ENCODE measurements around the gene KRTAP10-1.

The KRTAP10-1 gene

DNA sequence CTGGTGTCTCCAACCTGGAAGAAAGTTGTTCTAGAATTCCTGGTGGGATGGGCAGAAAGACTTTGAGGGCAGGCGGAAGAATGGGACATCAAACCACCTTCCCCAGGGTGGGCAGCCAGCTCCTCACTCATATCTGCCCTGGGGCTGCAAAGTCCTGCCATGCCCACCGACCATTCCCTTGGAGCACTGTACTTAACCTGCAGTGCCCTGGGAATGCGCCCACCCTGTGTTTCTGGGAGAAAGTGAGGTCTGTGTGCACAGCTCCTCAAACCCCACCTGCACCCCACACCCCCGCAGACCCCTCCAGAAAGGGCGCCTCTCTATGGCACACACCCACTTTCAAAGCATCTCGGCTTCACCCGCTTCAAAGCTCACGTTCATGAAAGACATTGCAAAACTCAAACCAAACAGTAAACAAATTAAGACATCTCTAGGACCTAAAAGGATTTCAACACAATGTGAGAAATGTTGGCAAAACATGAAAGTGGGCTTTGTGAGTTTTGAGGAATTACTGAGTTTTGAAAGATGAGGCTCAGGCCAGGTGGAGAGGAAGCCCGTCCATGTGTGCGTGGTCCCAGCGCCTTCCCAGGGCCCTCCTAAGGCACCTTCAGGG lies 25.1 kb downstream of the KRTAP10-1 start:
- no peaks in the 10 kb centered on the region for H3K9me3 Mint-ChIP-seq
- no peaks in the 10 kb centered on the region for H3K36me3 Mint-ChIP-seq (ENCODE audit: low read depth)
- no peak overlapping the region for H3K4me3 Mint-ChIP-seq
- intact Hi-C loops (cut with micrococcal nuclease), result no loop called here
- peaks cover 22% of the 10 kb centered on the region for H3K27me3 Mint-ChIP-seq
- H3K4me1 Mint-ChIP-seq (ENCODE audit: low read depth), result peaks cover 7% of the 10 kb centered on the region
- H3K27ac Mint-ChIP-seq, result no peak overlapping the region

DNA sequence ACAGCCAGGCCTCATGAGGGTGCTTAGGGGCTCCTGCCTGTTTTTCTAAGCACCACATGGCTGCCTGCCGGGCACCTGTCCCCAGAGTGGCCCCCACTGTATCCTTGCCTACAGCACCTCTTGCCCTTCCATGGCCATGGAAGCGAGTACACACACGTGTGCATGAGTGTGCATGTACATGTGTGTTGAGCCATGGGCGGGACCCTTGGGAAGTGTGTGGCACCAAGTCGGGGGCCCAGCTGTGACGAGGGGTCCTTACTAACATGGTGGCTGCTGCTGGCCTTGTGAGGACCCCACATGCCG lies 25.8 kb downstream of the KRTAP10-1 start:
- H3K4me3 Mint-ChIP-seq, result no peak overlapping the region
- no peak overlapping the region for H3K27ac Mint-ChIP-seq
- H3K27me3 Mint-ChIP-seq, result peaks cover 26% of the 10 kb centered on the region
- H3K9me3 Mint-ChIP-seq, result no peaks in the 10 kb centered on the region
- peaks cover 10% of the 10 kb centered on the region for H3K4me1 Mint-ChIP-seq (ENCODE audit: low read depth)
- H3K36me3 Mint-ChIP-seq (ENCODE audit: low read depth), result no peaks in the 10 kb centered on the region
- intact Hi-C loops (cut with micrococcal nuclease), result no loop called here

DNA sequence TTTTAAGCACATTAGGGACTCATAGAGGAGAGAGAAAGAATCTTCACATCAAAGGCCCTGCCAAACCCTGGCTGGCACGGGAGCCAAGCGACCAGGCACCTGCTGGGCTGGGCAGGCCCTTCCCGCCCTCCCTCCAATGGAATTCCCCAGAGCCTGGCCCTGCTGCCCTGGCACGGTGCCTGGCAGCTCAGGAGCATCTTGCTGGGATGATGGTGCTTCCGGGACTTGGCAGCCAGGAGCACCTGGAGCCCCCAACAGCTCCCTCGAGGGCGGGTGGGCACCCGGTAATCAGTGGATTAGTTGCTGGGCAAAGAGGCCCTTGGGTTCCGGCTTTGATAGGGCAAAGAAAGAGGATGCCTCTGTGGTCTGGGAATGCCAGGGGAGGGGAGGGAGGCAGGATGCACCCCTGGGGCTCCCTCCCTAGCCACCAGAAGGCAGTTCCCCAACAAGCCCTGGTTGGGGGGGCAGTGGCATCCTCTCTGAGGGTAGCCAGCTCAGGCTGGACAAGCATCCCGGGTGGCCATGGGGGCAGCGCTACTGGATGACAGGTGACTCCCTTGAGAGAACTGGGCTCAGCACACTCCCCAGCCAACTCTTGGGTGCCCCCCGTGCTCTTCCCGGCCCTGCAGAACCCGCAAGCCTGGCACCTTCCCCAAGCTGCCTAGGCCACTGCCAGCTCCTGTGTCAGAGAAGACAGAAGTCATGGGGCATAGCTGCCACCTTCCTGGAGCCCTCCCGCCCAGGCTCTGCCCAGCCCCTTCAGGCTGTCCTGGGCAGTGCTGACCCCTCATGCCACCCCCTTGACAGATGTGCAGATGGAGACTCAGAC lies 26.4 kb downstream of the KRTAP10-1 start:
- H3K27ac Mint-ChIP-seq, result no peak overlapping the region

DNA sequence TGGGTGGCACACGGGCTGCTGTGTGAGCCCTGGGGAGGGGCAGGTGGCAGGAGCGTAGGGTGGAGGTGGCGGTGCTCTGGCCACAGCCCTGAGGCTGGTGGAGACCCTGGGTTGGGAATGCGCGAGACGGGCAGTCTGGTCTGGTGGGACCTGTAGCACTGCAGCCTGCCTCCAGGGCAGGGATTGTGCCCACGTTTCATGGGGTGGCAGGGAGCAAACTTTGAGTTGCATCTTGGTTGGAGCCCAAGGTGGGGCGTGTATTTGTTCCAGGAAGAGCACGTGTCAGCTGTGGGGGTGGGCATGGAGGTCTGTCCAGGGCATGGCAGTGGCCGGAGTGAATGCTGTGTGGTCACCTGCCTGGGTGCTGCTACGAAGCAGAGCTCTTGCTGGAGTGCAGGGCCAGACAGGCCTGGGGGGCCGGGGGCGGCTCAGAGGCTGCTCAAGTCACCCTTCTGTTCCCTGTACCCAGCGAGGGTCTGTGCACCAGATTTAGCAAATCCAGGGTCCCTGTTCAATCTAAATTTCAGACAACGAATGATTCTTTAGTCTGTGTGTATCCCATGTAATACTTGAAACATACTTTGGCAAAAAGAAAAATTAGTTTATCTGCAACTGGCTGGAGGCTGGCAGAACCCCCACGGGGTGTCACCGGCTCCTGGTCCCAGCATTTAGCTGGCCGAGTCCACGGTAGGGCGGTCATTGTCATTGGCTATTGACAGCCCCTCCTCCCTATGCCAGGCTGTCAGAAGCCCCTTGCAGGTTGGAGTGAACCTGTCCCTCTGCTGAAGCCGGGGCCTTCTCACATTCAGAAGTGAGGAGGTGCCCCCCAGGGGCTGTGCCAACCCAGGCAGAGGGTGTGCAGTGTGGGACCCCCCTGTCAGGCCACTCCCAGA lies 27.3 kb downstream of the KRTAP10-1 start:
- intact Hi-C loops (cut with micrococcal nuclease), result no loop called here
- no peak overlapping the region for H3K4me3 Mint-ChIP-seq
- H3K36me3 Mint-ChIP-seq (ENCODE audit: low read depth), result no peaks in the 10 kb centered on the region
- peaks cover 10% of the 10 kb centered on the region for H3K4me1 Mint-ChIP-seq (ENCODE audit: low read depth)
- H3K27me3 Mint-ChIP-seq, result peaks cover 37% of the 10 kb centered on the region
- no peak overlapping the region for H3K27ac Mint-ChIP-seq
- no peaks in the 10 kb centered on the region for H3K9me3 Mint-ChIP-seq

More for the DNA sequence above, 26.4 kb downstream of the KRTAP10-1 start:
- Mint-ChIP-seq H3K9me3 (no peaks in the 10 kb centered on the region), H3K4me3 (no peak overlapping the region), H3K27me3 (peaks cover 30% of the 10 kb centered on the region), H3K4me1 (ENCODE audit: low read depth) (peaks cover 10% of the 10 kb centered on the region), H3K36me3 (ENCODE audit: low read depth) (no peaks in the 10 kb centered on the region)
- intact Hi-C loops (cut with micrococcal nuclease), result no loop called here

DNA sequence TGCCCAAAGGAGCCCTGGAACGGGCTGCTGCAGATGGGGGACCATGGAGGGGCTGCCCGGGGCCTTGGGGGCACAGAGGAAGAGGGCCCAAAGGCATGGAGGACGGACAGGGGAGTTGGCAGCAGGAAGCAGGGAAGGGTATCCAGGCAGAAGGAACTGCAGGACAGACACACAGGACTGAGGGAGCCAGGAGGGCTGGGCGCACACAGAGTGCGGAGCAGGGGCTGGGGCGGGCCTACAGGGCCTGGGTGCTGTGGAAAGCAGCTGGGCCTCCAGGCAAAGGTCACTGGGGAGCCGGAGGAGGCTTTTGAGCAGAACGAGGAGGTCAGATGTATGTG lies 28.1 kb downstream of the KRTAP10-1 start:
- intact Hi-C loops (cut with micrococcal nuclease), result loop anchor here (2.0 kb wide), 1 partner anchor 281 kb away; no protein-coding TSS in a partner anchor
- Mint-ChIP-seq H3K36me3 (ENCODE audit: low read depth) (no peaks in the 10 kb centered on the region), H3K4me1 (ENCODE audit: low read depth) (peaks cover 10% of the 10 kb centered on the region), H3K27me3 (peaks cover 36% of the 10 kb centered on the region), H3K27ac (no peak overlapping the region), H3K4me3 (no peak overlapping the region), H3K9me3 (no peaks in the 10 kb centered on the region)

DNA sequence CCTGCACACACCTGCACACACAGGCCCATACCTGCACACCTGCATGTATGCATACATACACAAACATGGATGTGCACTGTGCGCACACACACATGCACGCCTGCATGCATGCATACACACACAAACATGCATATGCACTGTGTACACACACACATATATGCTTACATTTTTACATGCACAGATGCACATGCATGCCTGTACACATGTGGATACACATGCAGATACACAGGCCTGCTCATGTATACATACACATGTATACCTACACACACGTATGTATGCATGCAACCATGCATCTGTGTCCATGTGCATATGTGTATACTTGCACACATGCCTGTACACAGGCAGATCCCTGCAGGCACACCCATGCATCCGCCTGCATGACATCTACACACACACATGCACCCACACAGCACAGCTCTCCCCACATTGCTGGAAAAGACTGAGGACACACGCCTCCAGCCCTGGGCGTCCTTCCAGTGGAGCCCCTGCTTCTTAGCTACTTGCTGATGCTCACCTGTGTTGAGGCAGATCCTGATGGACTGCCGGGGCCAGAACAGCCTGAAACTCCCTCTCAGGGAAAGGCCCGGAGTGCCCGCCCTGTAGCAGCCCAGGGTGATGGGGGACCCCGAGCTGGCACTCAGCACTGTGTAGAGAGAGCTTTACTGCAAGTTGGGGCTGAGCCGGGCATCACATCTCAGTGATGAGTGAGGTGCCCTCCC lies 28.6 kb downstream of the KRTAP10-1 start:
- peaks cover 38% of the 10 kb centered on the region for H3K27me3 Mint-ChIP-seq

DNA sequence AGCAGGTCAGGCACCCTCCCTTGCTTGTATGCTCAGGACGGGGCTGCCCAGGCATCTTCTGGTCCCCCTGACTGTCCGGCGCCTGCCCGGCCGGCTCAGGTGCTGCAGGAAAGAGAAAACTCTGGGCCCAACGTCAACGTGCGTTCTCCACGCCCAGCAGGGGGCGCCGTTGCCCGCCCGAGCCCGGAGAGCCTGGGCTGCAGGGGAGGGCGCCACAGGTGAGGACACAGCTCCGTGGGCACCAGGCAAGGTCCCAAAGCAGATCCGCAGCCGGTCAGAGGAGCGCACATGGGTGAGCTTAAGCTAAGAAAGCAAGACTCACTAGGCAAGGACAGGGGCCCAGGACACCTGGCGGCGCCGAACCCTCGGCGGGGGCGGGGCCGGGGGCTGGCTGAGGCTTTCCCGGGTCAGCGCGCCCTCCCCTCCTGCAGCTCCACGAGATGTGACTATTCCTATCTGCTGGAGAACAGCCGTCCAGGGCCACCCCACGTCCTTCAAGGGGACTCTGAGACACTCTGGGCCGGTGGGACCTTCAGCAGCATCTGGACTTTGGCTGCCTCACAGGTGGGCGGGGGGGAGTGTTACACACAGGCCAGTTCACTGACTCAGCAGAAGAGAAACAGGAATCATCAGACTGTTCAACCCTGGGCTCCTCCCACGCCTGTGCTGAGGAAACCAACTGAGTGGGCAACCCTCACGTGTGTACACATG lies 29.3 kb downstream of the KRTAP10-1 start:
- no peaks in the 10 kb centered on the region for H3K9me3 Mint-ChIP-seq
- H3K27ac Mint-ChIP-seq, result no peak overlapping the region
- H3K4me3 Mint-ChIP-seq, result no peak overlapping the region
- peaks cover 10% of the 10 kb centered on the region for H3K4me1 Mint-ChIP-seq (ENCODE audit: low read depth)
- no peaks in the 10 kb centered on the region for H3K36me3 Mint-ChIP-seq (ENCODE audit: low read depth)
- intact Hi-C loops (cut with micrococcal nuclease), result loop anchor here (2.0 kb wide), 1 partner anchor 282 kb away; no protein-coding TSS in a partner anchor
- peaks cover 42% of the 10 kb centered on the region for H3K27me3 Mint-ChIP-seq

More for the DNA sequence above, 28.6 kb downstream of the KRTAP10-1 start:
- H3K36me3 Mint-ChIP-seq (ENCODE audit: low read depth), result no peaks in the 10 kb centered on the region
- no peak overlapping the region for H3K4me3 Mint-ChIP-seq
- peaks cover 10% of the 10 kb centered on the region for H3K4me1 Mint-ChIP-seq (ENCODE audit: low read depth)
- H3K27ac Mint-ChIP-seq, result no peak overlapping the region
- intact Hi-C loops (cut with micrococcal nuclease), result loop anchor here (2.0 kb wide), 1 partner anchor 281 kb away; no protein-coding TSS in a partner anchor
- H3K9me3 Mint-ChIP-seq, result no peaks in the 10 kb centered on the region

DNA sequence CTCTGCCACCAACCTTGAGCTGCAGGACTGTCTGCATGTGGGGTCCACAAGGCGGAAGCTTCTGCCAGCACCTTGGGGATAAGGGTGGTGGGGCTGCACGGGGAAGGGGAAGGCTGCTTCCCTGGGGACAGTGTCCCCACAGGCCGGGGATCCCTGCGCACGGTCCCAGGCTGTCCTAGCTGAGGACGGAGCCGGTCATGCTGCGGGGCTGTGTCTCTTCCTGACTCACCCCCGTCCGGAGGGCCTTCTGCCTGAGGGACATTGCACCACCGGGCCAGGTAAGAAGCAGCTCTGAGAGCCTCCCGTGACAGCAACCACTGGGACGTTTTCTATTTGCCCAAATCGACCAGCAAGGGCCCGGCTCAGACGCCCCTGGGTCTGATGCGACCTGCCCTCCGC lies 29.9 kb downstream of the KRTAP10-1 start:
- Mint-ChIP-seq H3K36me3 (ENCODE audit: low read depth) (no peaks in the 10 kb centered on the region), H3K9me3 (no peaks in the 10 kb centered on the region), H3K27ac (no peak overlapping the region), H3K27me3 (peaks cover 42% of the 10 kb centered on the region), H3K4me1 (ENCODE audit: low read depth) (peaks cover 10% of the 10 kb centered on the region), H3K4me3 (no peak overlapping the region)
- intact Hi-C loops (cut with micrococcal nuclease), result loop anchor here (2.0 kb wide), 1 partner anchor 283 kb away; no protein-coding TSS in a partner anchor

DNA sequence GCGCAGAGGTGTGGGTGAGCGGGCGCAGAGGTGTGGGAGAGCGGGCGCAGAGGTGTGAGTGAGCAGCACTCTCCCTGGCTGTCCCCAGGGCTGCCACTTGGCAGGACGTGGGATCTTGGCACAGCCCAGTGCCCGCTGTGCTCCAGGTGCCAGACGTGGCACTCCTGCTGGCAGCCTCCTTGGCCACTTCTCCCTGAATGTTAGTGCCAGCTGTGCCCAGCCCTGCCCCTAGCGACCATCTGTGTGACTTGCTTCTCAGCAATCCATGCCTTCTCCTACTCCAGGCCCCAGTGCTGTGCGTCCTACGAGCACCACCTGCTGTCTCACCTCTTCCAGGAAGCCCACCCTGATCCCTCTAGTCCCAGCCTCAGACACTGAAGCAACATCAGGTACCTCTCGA lies 30.5 kb downstream of the KRTAP10-1 start:
- intact Hi-C loops (cut with micrococcal nuclease), result no loop called here
- Mint-ChIP-seq H3K27me3 (peaks cover 42% of the 10 kb centered on the region), H3K36me3 (ENCODE audit: low read depth) (no peaks in the 10 kb centered on the region), H3K4me1 (ENCODE audit: low read depth) (peaks cover 10% of the 10 kb centered on the region), H3K9me3 (no peaks in the 10 kb centered on the region), H3K4me3 (no peak overlapping the region), H3K27ac (no peak overlapping the region)

DNA sequence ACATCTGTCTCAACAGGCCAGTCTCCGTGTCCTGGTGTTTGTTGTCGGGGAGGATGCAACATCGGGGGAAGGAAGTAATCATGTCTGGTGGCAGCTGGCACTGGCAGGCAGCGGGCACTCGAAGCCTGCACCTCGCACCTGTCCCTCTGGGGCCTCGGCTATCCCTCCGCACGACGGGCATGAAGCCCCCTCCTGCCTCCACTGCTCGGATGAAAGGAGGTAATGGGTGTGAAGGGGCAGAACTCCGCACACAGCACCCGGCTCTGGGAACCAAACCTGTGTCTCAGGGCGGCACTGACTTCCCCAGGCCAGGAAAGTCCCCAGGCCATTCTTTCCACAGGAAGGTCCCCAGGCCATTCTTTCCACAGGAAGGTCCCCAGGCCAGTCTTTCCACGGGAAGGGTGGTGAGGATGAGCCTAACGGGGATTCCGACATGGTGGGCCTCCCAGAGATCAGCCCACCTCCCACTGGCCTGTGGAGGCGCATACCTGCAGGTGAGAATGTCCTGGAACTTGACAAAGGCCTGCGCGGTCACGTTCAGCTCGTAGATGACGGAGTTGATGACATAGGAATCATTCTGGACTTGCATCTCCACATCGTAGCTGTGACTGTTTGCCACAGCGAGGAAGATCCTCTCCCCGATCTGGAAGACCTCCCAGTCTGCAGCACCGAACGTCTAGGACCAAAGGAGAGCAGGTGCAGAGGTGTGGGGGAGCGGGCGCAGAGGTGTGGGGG lies 31.1 kb downstream of the KRTAP10-1 start:
- no peak overlapping the region for H3K4me3 Mint-ChIP-seq
- H3K36me3 Mint-ChIP-seq (ENCODE audit: low read depth), result no peaks in the 10 kb centered on the region
- peaks cover 16% of the 10 kb centered on the region for H3K4me1 Mint-ChIP-seq (ENCODE audit: low read depth)
- H3K27ac Mint-ChIP-seq, result no peak overlapping the region
- peaks cover 4% of the 10 kb centered on the region for H3K9me3 Mint-ChIP-seq
- peaks cover 42% of the 10 kb centered on the region for H3K27me3 Mint-ChIP-seq
- intact Hi-C loops (cut with micrococcal nuclease), result no loop called here

DNA sequence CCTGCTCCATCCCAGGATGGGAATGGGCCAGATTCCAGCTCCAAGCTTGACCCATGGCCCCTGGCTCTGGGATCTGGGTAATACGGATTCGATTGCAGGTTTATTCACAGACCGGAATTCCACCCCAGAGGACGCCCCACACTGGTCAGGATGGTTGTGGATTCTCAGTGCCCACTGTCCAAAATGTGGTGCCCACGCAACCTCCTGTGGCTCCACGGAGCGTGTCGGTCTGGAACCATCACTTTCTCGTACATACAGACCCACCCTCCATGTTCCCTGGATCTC lies 31.6 kb downstream of the KRTAP10-1 start:
- H3K9me3 Mint-ChIP-seq, result peaks cover 6% of the 10 kb centered on the region
- peaks cover 42% of the 10 kb centered on the region for H3K27me3 Mint-ChIP-seq
- H3K4me3 Mint-ChIP-seq, result no peak overlapping the region
- peaks cover 19% of the 10 kb centered on the region for H3K4me1 Mint-ChIP-seq (ENCODE audit: low read depth)
- no peaks in the 10 kb centered on the region for H3K36me3 Mint-ChIP-seq (ENCODE audit: low read depth)
- intact Hi-C loops (cut with micrococcal nuclease), result no loop called here
- no peak overlapping the region for H3K27ac Mint-ChIP-seq

DNA sequence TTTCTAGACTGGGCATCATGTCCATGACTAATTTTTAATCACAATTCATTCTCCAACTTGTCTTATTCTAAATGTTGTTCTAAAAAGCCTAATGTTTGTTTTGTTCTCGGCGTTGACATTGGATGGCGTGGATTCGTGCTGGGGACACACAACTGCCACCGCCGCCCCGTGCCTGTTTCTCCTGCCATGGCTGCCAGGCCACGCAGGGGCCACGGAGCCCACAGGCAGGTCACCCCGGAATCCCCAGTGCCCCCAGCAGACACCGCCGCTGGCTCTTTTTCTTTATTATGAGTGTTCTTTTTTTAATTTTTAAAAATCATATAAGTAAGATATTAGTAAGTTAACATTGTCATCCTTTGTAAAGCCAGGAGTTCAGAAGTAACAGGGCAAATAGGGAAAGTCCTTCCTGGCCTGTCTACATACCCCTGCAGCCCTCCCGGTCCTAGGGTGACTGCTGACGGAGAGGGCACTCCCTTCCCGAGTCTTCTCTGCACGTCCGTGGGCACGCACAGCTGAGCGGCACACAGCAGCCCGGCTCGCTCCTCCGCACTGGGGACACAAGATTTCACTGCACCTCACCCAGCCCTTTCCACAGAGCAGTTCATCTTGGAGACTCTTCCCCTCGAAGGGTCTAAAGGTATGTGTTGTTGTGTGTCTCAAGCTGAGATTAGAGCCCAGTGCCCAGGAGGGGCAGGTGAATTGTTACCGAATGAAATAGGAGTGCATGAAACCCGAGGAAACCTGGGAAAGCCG lies 32.1 kb downstream of the KRTAP10-1 start:
- intact Hi-C loops (cut with micrococcal nuclease), result no loop called here

More for the DNA sequence above, 32.1 kb downstream of the KRTAP10-1 start:
- Mint-ChIP-seq H3K27me3 (peaks cover 46% of the 10 kb centered on the region), H3K4me1 (ENCODE audit: low read depth) (peaks cover 19% of the 10 kb centered on the region), H3K36me3 (ENCODE audit: low read depth) (no peaks in the 10 kb centered on the region), H3K27ac (no peak overlapping the region), H3K9me3 (peaks cover 6% of the 10 kb centered on the region), H3K4me3 (no peak overlapping the region)

Data from dendritic cell treated with granulocyte-macrophage colony-stimulating factor and Interleukin-4, amounts not matched to agents 40 ng/mL and 50 ng/mL, for 4 days (primary cell).